PC-9 (cell line): ENCODE measurements around the gene SLCO2A1. TPM values are rescaled to one million over a fixed set of nuclear protein-coding genes. Genes with fewer than 3 reads are reported as not detected.

Source experiments
- BruUV-seq: library from RNA; stranded (reverse); fragments of 400-500 nt; replicated peaks from 2 replicates; lab custom pipeline; 2021; lab: Mats Ljungman, UMichigan
- CTCF ChIA-PET: fragments of 300-600 bp; sonication (Branson Sonifier 250); formaldehyde crosslinking; loops from one replicate; lab custom pipeline; 2022; ENCODE audit warnings: antibody characterized with exemption; lab: Charles Lee
- POLR2A ChIA-PET: fragments of 300-600 bp; sonication (Branson Sonifier 250); formaldehyde crosslinking; loops from one replicate; lab custom pipeline; 2022; ENCODE audit warnings: antibody characterized with exemption; ENCODE audit not compliant: unreplicated experiment; lab: Charles Lee
- DNase-seq, 2 experiments: peaks; one replicate each; pipeline versions ENCODE4 v3.0.0 to v3.0.0-alpha.2; 2015 to 2022; ENCODE audit warnings: mixed read lengths in 1 of 2
- H2AFZ ChIP-seq: fragments of 200-600 bp; sonication (generic); 2 replicates; pipeline ENCODE4 v1.8.1; 2017; ENCODE audit warnings: antibody characterized with exemption
- H3F3A ChIP-seq: fragments of 200-600 bp; sonication (generic); 2 replicates; pipeline ENCODE4 v1.8.1; 2017; ENCODE audit warnings: antibody characterized with exemption, mild to moderate bottlenecking, low read depth; ENCODE audit not compliant: insufficient read depth
- H3K27ac ChIP-seq: fragments of 200-600 bp; sonication (generic); 2 replicates; pipeline ENCODE4 v1.6.1; 2016; ENCODE audit warnings: mixed run types
- H3K27me3 ChIP-seq: fragments of 200-600 bp; sonication (generic); 2 replicates; pipeline ENCODE4 v1.6.1; 2016; ENCODE audit warnings: low read depth, mixed run types; ENCODE audit not compliant: insufficient read depth
- H3K36me3 ChIP-seq: fragments of 200-600 bp; sonication (generic); 2 replicates; pipeline ENCODE4 v1.6.1; 2016; ENCODE audit warnings: low read depth, mixed run types
- H3K4me1 ChIP-seq: fragments of 200-600 bp; sonication (generic); replicated peaks from 2 replicates; pipeline ENCODE4 v1.6.1; 2016; ENCODE audit warnings: mixed run types; ENCODE audit not compliant: insufficient read depth
- H3K4me2 ChIP-seq: fragments of 200-600 bp; sonication (generic); 2 replicates; pipeline ENCODE4 v1.6.1; 2017; ENCODE audit warnings: mixed run types
- H3K4me3 ChIP-seq: fragments of 200-600 bp; sonication (generic); 2 replicates; pipeline ENCODE4 v1.6.1; 2016; ENCODE audit warnings: mixed run types
- H3K79me2 ChIP-seq: fragments of 200-600 bp; sonication (generic); 2 replicates; pipeline ENCODE4 v1.6.1; 2017; ENCODE audit warnings: low read depth, mixed run types
- H3K9me2 ChIP-seq: fragments of 200-600 bp; sonication (generic); 2 replicates; pipeline ENCODE4 v1.8.1; 2017; ENCODE audit warnings: mild to moderate bottlenecking; ENCODE audit not compliant: insufficient read depth
- H3K9me3 ChIP-seq: fragments of 200-600 bp; sonication (generic); 2 replicates; pipeline ENCODE4 v1.8.1; 2016; ENCODE audit warnings: low read depth; ENCODE audit not compliant: insufficient read depth
- H4K20me1 ChIP-seq: fragments of 200-600 bp; sonication (generic); 2 replicates; pipeline ENCODE4 v1.8.1; 2017; ENCODE audit not compliant: insufficient read depth
- EZH2 ChIP-seq: fragments of 200-600 bp; sonication (generic); IDR thresholded peaks from 2 replicates; pipeline ENCODE4 v1.8.0; 2017; ENCODE audit warnings: antibody characterized with exemption, low read depth
- intact Hi-C: fragments of 100-400 bp; cut with micrococcal nuclease; formaldehyde crosslinking; loops from one replicate; pipeline ENCODE4 v1.10.0; 2022; ENCODE audit not compliant: unreplicated experiment
- total RNA-seq: library from RNA; stranded (reverse); gene quantifications from 2 replicates; pipeline ENCODE4 v1.2.3, GENCODE V29; 2021
- TF ChIP-seq, protein P1 (sequence below): fragments of 200-600 bp; sonication (generic); conservative IDR thresholded peaks from 2 replicates; pipeline ENCODE4 v1.6.1; 2017; ENCODE audit warnings: mixed run types, antibody characterized with exemption, mild to moderate bottlenecking, moderate library complexity

Gene SLCO2A1
- total RNA-seq, 1 experiment from 2014 or later: 0.44 TPM

DNA sequence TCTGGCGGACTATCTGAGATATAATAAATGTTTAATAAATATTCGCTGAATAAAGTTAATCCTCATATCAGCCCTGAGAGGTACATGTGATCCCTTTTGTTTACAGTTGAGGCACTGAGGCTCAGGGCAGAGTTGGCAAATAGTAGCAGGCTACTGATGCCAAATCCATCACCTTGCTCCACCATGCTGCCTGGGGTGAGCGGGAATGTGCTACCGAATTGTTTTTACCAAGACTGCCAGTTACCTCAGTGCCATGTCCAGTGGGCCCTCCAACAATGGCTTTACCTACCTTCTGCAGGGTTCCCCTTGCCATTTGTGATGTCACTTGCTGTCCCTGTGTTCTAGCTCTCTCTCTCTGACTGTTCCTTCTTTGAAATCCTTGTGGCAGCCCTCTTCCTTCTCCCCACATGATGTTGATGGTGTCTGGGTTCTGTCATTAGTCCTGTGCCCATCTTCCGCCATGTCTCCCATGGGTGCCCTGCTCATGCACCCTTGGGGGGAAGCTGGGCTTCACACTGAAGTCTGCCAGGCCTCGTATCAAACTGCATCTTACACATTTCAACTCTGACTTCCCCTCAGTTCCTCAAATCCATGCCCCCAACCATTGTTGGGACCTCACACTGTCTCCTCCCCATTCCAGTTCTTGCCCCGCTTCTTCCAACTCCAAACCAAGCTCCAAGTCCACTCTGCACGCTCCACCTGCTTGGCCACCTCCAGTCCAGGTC, 35.4 kb downstream of the SLCO2A1 start:
- ChIA-PET POLR2A (interaction anchor here (0.6 kb wide), 2 partner anchors 32 to 268 kb away, joined by 3 to 5 read pairs; no protein-coding TSS in a partner anchor), CTCF (no interaction called here)
- H3K36me3 ChIP-seq: no peaks in the 10 kb centered on the region
- no peaks in the 10 kb centered on the region for H3F3A ChIP-seq
- BruUV-seq: no TSS peak
- H3K27me3 ChIP-seq: peaks cover 5% of the 10 kb centered on the region; the same call in 1 of the 2 replicates
- no peaks in the 10 kb centered on the region for H4K20me1 ChIP-seq
- no peaks in the 10 kb centered on the region for H3K9me2 ChIP-seq
- H3K9me3 ChIP-seq: no peaks in the 10 kb centered on the region
- no peak for DNase-seq
- H2AFZ ChIP-seq: no peak overlapping the region
- H3K4me2 ChIP-seq: no peak overlapping the region
- H3K4me3 ChIP-seq: no peak overlapping the region
- no peaks in the 10 kb centered on the region for H3K4me1 ChIP-seq
- no peak overlapping the region for H3K27ac ChIP-seq
- TF ChIP-seq, protein P1, sequence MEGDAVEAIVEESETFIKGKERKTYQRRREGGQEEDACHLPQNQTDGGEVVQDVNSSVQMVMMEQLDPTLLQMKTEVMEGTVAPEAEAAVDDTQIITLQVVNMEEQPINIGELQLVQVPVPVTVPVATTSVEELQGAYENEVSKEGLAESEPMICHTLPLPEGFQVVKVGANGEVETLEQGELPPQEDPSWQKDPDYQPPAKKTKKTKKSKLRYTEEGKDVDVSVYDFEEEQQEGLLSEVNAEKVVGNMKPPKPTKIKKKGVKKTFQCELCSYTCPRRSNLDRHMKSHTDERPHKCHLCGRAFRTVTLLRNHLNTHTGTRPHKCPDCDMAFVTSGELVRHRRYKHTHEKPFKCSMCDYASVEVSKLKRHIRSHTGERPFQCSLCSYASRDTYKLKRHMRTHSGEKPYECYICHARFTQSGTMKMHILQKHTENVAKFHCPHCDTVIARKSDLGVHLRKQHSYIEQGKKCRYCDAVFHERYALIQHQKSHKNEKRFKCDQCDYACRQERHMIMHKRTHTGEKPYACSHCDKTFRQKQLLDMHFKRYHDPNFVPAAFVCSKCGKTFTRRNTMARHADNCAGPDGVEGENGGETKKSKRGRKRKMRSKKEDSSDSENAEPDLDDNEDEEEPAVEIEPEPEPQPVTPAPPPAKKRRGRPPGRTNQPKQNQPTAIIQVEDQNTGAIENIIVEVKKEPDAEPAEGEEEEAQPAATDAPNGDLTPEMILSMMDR: no peak
- TF ChIP-seq EZH2: no peak
- H3K79me2 ChIP-seq: no peaks in the 10 kb centered on the region
- intact Hi-C loops: no loop called here

DNA sequence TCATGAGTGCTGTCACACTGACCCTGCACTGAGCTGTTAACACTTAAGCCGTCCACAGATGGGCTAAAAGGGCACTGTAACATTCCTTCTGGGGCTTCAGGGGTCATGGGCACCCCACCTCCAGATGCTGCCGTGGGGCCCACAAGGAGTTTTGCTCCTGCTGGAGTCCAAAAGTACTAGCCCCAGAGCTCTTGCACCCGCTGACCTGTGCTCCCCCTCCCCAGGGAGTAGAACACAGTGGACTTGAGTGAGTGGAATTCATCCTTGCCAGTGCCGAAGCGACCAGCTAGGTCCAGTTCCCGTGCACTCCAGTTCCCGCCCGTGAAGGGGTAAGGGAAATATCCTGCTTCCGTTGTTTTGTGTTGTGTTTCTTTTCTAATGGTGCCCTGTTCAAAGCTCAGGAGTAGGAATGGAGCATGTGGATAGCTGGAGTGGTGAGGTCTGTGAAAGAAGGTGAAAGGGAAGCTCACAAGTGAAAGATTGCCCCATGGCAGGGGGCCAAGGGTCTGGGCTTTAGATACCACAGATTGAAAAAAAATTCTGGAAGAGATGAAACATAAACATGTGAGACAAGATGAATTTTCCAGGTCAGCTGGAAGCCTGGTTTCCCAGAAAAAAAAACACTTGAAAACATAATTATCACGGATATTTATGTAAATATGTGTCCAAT, 36.6 kb downstream of the SLCO2A1 start:
- Histone ChIP-seq H3K4me3 (no peak overlapping the region), H3K36me3 (no peaks in the 10 kb centered on the region), H3K27ac (no peak overlapping the region), H3K79me2 (no peaks in the 10 kb centered on the region), H4K20me1 (no peaks in the 10 kb centered on the region), H3K4me1 (no peaks in the 10 kb centered on the region), H3K4me2 (no peak overlapping the region), H2AFZ (no peak overlapping the region), H3K27me3 (peaks cover 4% of the 10 kb centered on the region; the same call in 1 of the 2 replicates), H3F3A (no peaks in the 10 kb centered on the region), H3K9me3 (no peaks in the 10 kb centered on the region), H3K9me2 (no peaks in the 10 kb centered on the region)
- intact Hi-C loops: no loop called here
- TF ChIP-seq, protein P1: no peak
- TF ChIP-seq EZH2: no peak
- no TSS peak for BruUV-seq
- CTCF ChIA-PET: no interaction called here
- POLR2A ChIA-PET: no interaction called here
- DNase-seq: no peak

DNA sequence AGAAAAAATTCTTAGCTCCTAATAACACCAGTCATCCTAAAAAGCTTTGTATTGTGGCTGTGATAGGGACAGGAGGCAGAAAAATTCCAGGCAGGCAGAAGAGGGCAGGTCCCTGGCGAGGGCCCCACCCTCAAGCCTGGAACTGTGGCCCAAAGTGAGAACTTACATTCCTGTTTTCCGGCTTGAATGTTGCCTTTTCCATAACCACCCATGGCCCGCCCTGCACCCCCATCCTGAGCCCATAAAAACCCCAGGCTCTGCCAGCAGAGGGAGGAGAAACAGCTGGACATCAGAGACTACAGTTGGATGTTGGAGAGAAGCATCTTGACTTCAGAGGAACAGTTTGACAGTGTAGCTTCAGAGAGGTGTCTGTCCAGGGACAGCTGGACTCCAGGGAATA, 37.3 kb downstream of the SLCO2A1 start:
- Histone ChIP-seq H3K27ac (no peak overlapping the region), H3F3A (no peaks in the 10 kb centered on the region), H3K4me2 (no peak overlapping the region), H3K9me2 (no peaks in the 10 kb centered on the region), H3K36me3 (no peaks in the 10 kb centered on the region), H3K4me1 (no peaks in the 10 kb centered on the region), H3K79me2 (no peaks in the 10 kb centered on the region), H3K4me3 (no peak overlapping the region), H3K27me3 (peaks cover 4% of the 10 kb centered on the region; the same call in 1 of the 2 replicates), H4K20me1 (no peaks in the 10 kb centered on the region), H2AFZ (no peak overlapping the region), H3K9me3 (no peaks in the 10 kb centered on the region)
- intact Hi-C loops: no loop called here
- CTCF ChIA-PET: no interaction called here
- BruUV-seq: no TSS peak
- no peak for DNase-seq
- POLR2A ChIA-PET: no interaction called here
- TF ChIP-seq, protein P1: no peak
- TF ChIP-seq EZH2: no peak
